Hippocampal formation (tissue), 2 donors: ENCODE results near the gene SNX9.
"Not testable (repeated sequence)": the region's sequence is repeated elsewhere in the genome, so short reads cannot be mapped to it uniquely, and the experiment has no call there.

Source experiments
- DNase-seq, 2 donors: peaks; one replicate each; lab custom pipeline; 2025; lab: John Stamatoyannopoulos, UW

SNX9 gene

GRCh38 chr6:157927011-157927410 is 104.0 kb downstream of the SNX9 start:
- no peak for DNase-seq

- DNase-seq: no peak
Measured at GRCh38 chr6:157928428-157928827, 105.4 kb downstream of the SNX9 start.

GRCh38 chr6:157929076-157929475 is 106.0 kb downstream of the SNX9 start:
- peak; percentile 31 to 33 for DNase-seq

GRCh38 chr6:157929765-157930319 is 106.8 kb downstream of the SNX9 start:
- DNase-seq: no peak

GRCh38 chr6:157935786-157936185 is 112.7 kb downstream of the SNX9 start:
- no peak for DNase-seq

GRCh38 chr6:157937318-157937717 is 114.3 kb downstream of the SNX9 start:
- no peak for DNase-seq

- DNase-seq: no peak
Measured at GRCh38 chr6:157937916-157938315, 114.9 kb downstream of the SNX9 start.

- not testable (repeated sequence) for DNase-seq
Measured at GRCh38 chr6:157940375-157941036, 117.5 kb downstream of the SNX9 start.

- DNase-seq: peak; percentile 83 to 87
Measured at GRCh38 chr6:157941101-157941863, 118.2 kb downstream of the SNX9 start.

- no peak for DNase-seq
Measured at GRCh38 chr6:157942351-157942750, 119.3 kb downstream of the SNX9 start.

GRCh38 chr6:157943249-157943963 is 120.4 kb downstream of the SNX9 start:
- DNase-seq: no peak

GRCh38 chr6:157943964-157944283 is 120.9 kb downstream of the SNX9 start:
- no peak for DNase-seq

- no peak for DNase-seq
Measured at GRCh38 chr6:157944983-157945931, 122.2 kb downstream of the SNX9 start.

- no peak for DNase-seq
Measured at GRCh38 chr6:157946053-157946617, 123.1 kb downstream of the SNX9 start.

- peak; percentile 20 to 70 for DNase-seq
Measured at GRCh38 chr6:157946865-157947532, 124.0 kb downstream of the SNX9 start.

GRCh38 chr6:157950899-157951298 is 127.9 kb downstream of the SNX9 start:
- not testable (repeated sequence) for DNase-seq

- DNase-seq: no peak
Measured at GRCh38 chr6:157951828-157952227, 128.8 kb downstream of the SNX9 start.

- DNase-seq: no peak
Measured at GRCh38 chr6:157952861-157953351, 129.9 kb downstream of the SNX9 start.

- no peak for DNase-seq
Measured at GRCh38 chr6:157953580-157954091, 130.6 kb downstream of the SNX9 start.
